ENCODE results near the gene ACAT2. TPM values are rescaled to one million over a fixed set of nuclear protein-coding genes. Genes with fewer than 3 reads are reported as not detected.
A peak's percentile ranks its signal among the peaks of the same experiment; 100 is the strongest.

The ACAT2 gene
- total RNA-seq, 1 experiment from 2014 or later = 156 TPM

GRCh38 chr6:159789377-159790148 lies 27.7 kb downstream of the ACAT2 start, which contains the start of gene TCP1:
TSS of gene TCP1 (minus strand) at chr6:159789602. CDS start at chr6:159789468, 134 bp downstream.
- H3K14ac ChIP-seq (ENCODE audit: insufficient read depth, low read length) = peak within 1 kb of the TSS; percentile 77
- no peaks in the 10 kb centered on the region for H3K79me1 ChIP-seq (ENCODE audit: insufficient read depth, low read depth, low read length, poor library complexity, severe bottlenecking)
- H2BK15ac ChIP-seq (ENCODE audit: low read depth, low read length) = no peak within 1 kb of the TSS
- H3K79me2 ChIP-seq (ENCODE audit: insufficient read depth, low read length) = peaks cover 12% of the 10 kb centered on the region; the same call in 1 of the 2 replicates
- Mint-ChIP-seq H3K4me1 (peaks cover 38% of the 10 kb centered on the region in 2 experiments), H3K27ac (peak within 1 kb of the TSS; percentile 99 to 100 (median 99)), H3K36me3 (ENCODE audit: insufficient read depth in 1 of 3, low read depth in 3 of 3) (peaks cover 59 to 79% (median 76%) of the 10 kb centered on the region in 3 experiments), H3K4me3 (peak within 1 kb of the TSS; percentile 95 to 99), H3K9me3 (no peaks in the 10 kb centered on the region), H3K27me3 (ENCODE audit: low read depth) (no peaks in the 10 kb centered on the region)
- peak within 1 kb of the TSS; percentile 70 for H3K27ac ChIP-seq (ENCODE audit: insufficient read length, low read depth, low read length)
- peak within 1 kb of the TSS; percentile 83 for H3K18ac ChIP-seq (ENCODE audit: insufficient read length, low read depth, low read length)
- no peak within 1 kb of the TSS; the same call in 1 of the 2 replicates for H3K4ac ChIP-seq (ENCODE audit: low read depth, low read length)
- H2BK5ac ChIP-seq (ENCODE audit: insufficient read length, low read length) = peak within 1 kb of the TSS; percentile 85
- no peak for TF ChIP-seq CTCF (conservative IDR thresholded peaks at IDR 0.05)
- H2BK20ac ChIP-seq (ENCODE audit: low read depth, low read length, poor library complexity, severe bottlenecking) = no peak within 1 kb of the TSS
- no peak within 1 kb of the TSS for H3T11ph ChIP-seq (ENCODE audit: low read length)
- H3K23me2 ChIP-seq (ENCODE audit: insufficient read length, low read depth, low read length, poor library complexity, severe bottlenecking) = peaks cover 13% of the 10 kb centered on the region
- H4K91ac ChIP-seq (ENCODE audit: insufficient read length, low read depth, low read length) = no peak within 1 kb of the TSS
- H4K8ac ChIP-seq (replicated peaks; ENCODE audit: insufficient read length, low read depth, low read length) = no peak within 1 kb of the TSS
- no peaks in the 10 kb centered on the region for H3K27me3 ChIP-seq (ENCODE audit: insufficient read depth, low read length)
- peak within 1 kb of the TSS; percentile 96 for H3K9ac ChIP-seq (ENCODE audit: extremely low read depth, insufficient read length, low read length)
- no peak within 1 kb of the TSS for H2AK5ac ChIP-seq (ENCODE audit: insufficient read length, low read length)
- no peak within 1 kb of the TSS for H3K23ac ChIP-seq (ENCODE audit: insufficient read length, low read depth, low read length)
- no peak within 1 kb of the TSS for H2AFZ ChIP-seq (ENCODE audit: low read length)
- peak within 1 kb of the TSS; percentile 87 for H3K4me2 ChIP-seq (ENCODE audit: insufficient read depth, insufficient read length, low read length)
- H3K56ac ChIP-seq (ENCODE audit: insufficient read length, low read depth, low read length) = no peak within 1 kb of the TSS
- no peaks in the 10 kb centered on the region for H4K20me1 ChIP-seq (ENCODE audit: control insufficient read depth, insufficient read depth, insufficient read length)
- no peaks in the 10 kb centered on the region for H3K4me1 ChIP-seq (ENCODE audit: insufficient read depth, low read length)
- DNase-seq = peak; percentile 99
- H3K9me3 ChIP-seq (ENCODE audit: control insufficient read depth, low read depth, low read length) = no peaks in the 10 kb centered on the region
- no CpG with 5 or more reads among the region's 64 CpGs for WGBS (ENCODE audit: extremely low coverage, insufficient read length, low lambda C conversion rate)
- H4K5ac ChIP-seq (ENCODE audit: insufficient read length, low read depth, low read length) = no peak within 1 kb of the TSS
- peak within 1 kb of the TSS; percentile 64 for H2BK120ac ChIP-seq (ENCODE audit: low read depth, low read length, poor library complexity, severe bottlenecking)
- no peak within 1 kb of the TSS for H2BK12ac ChIP-seq (ENCODE audit: insufficient read length, low read depth, low read length)

Data from H9 (cell line).